HEK293 (cell line): ENCODE data around the gene MECP2.

Source experiments
- PRDM1 ChIP-seq: fragments of 450-650 bp; formaldehyde crosslinking; IDR thresholded peaks from 2 replicates; pipeline ENCODE4; 2016; ENCODE audit warnings: missing biosample characterization, missing genetic modification characterization
- ZNF112 ChIP-seq: fragments of 450-650 bp; formaldehyde crosslinking; IDR thresholded peaks from 2 replicates; pipeline ENCODE4 v1.5.0; 2017; ENCODE audit warnings: missing biosample characterization, missing genetic modification characterization
- ZNF24 ChIP-seq: fragments of 450-650 bp; formaldehyde crosslinking; IDR thresholded peaks from 2 replicates; pipeline ENCODE4 v1.5.1; 2016; ENCODE audit warnings: missing biosample characterization, missing genetic modification characterization
- ZNF311 ChIP-seq: fragments of 450-650 bp; formaldehyde crosslinking; IDR thresholded peaks from 2 replicates; pipeline ENCODE4 v1.5.1; 2017; ENCODE audit warnings: missing biosample characterization, missing genetic modification characterization, borderline replicate concordance
- ZNF335 ChIP-seq: fragments of 450-650 bp; formaldehyde crosslinking; conservative IDR thresholded peaks from 2 replicates; pipeline ENCODE4 v1.5.1; 2016; ENCODE audit warnings: missing biosample characterization, missing genetic modification characterization
- ZNF404 ChIP-seq: fragments of 450-650 bp; formaldehyde crosslinking; IDR thresholded peaks from 2 replicates; pipeline ENCODE4 v1.5.1; 2017; ENCODE audit warnings: missing biosample characterization, missing genetic modification characterization
- ZNF426 ChIP-seq: fragments of 450-650 bp; formaldehyde crosslinking; IDR thresholded peaks from 2 replicates; pipeline ENCODE4 v1.5.1; 2017; ENCODE audit warnings: missing biosample characterization, missing genetic modification characterization, mild to moderate bottlenecking, inconsistent platforms, moderate library complexity
- ZNF48 ChIP-seq: fragments of 450-650 bp; formaldehyde crosslinking; IDR thresholded peaks from 2 replicates; pipeline ENCODE4 v1.5.1; 2016; ENCODE audit warnings: missing biosample characterization, missing genetic modification characterization
- TF ChIP-seq, protein P1 (sequence below): IDR thresholded peaks from 2 replicates; pipeline ENCODE4 v1.6.1; 2011; ENCODE audit warnings: mild to moderate bottlenecking, low read depth, low read length, borderline replicate concordance
- TF ChIP-seq, protein P2 (sequence below): fragments of 450-650 bp; formaldehyde crosslinking; IDR thresholded peaks from 2 replicates; pipeline ENCODE4 v1.5.1; 2016; ENCODE audit warnings: missing biosample characterization, missing genetic modification characterization
- TF ChIP-seq, protein P3 (sequence below): fragments of 450-650 bp; formaldehyde crosslinking; IDR thresholded peaks from 2 replicates; pipeline ENCODE4 v1.5.1; 2016; ENCODE audit warnings: missing biosample characterization, missing genetic modification characterization, low read depth
- TF ChIP-seq, protein P4 (sequence below): fragments of 450-650 bp; formaldehyde crosslinking; IDR thresholded peaks from 2 replicates; pipeline ENCODE4 v1.5.1; 2016; ENCODE audit warnings: missing biosample characterization, missing genetic modification characterization

DNA sequence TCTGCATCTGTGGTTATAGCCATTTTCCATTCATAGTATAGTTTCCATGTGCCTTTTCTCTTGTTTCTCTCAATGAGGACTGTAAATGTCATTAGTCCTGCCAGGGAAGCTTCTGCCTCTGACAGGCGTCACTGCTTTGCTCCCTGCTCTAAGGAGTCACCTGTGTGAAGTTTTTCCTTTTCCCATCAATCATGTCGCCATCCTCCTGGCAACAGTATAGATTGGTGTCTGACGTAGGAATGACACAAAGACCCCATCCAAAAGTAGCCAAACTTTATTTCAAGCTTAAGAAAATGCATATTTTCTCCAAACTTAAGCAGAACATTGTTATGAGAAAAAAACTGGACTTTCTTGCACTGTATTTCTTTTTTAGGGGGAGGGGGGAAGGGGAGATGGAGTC lies 23.1 kb upstream of the MECP2 start:
- TF ChIP-seq ZNF311 (tag by site-specific recombination) (no peak), ZNF24 (tag by site-specific recombination) (no peak), ZNF335 (tag by site-specific recombination) (no peak), ZNF48 (no peak), ZNF404 (tag by site-specific recombination) (no peak), ZNF112 (tag by site-specific recombination) (no peak), ZNF426 (tag by site-specific recombination) (no peak), PRDM1 (tag by site-specific recombination) (no peak)
- TF ChIP-seq, protein P1, sequence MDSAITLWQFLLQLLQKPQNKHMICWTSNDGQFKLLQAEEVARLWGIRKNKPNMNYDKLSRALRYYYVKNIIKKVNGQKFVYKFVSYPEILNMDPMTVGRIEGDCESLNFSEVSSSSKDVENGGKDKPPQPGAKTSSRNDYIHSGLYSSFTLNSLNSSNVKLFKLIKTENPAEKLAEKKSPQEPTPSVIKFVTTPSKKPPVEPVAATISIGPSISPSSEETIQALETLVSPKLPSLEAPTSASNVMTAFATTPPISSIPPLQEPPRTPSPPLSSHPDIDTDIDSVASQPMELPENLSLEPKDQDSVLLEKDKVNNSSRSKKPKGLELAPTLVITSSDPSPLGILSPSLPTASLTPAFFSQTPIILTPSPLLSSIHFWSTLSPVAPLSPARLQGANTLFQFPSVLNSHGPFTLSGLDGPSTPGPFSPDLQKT, result no peak
- TF ChIP-seq, protein P2, sequence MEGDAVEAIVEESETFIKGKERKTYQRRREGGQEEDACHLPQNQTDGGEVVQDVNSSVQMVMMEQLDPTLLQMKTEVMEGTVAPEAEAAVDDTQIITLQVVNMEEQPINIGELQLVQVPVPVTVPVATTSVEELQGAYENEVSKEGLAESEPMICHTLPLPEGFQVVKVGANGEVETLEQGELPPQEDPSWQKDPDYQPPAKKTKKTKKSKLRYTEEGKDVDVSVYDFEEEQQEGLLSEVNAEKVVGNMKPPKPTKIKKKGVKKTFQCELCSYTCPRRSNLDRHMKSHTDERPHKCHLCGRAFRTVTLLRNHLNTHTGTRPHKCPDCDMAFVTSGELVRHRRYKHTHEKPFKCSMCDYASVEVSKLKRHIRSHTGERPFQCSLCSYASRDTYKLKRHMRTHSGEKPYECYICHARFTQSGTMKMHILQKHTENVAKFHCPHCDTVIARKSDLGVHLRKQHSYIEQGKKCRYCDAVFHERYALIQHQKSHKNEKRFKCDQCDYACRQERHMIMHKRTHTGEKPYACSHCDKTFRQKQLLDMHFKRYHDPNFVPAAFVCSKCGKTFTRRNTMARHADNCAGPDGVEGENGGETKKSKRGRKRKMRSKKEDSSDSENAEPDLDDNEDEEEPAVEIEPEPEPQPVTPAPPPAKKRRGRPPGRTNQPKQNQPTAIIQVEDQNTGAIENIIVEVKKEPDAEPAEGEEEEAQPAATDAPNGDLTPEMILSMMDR (tag by site-specific recombination), result no peak
- TF ChIP-seq, protein P3, sequence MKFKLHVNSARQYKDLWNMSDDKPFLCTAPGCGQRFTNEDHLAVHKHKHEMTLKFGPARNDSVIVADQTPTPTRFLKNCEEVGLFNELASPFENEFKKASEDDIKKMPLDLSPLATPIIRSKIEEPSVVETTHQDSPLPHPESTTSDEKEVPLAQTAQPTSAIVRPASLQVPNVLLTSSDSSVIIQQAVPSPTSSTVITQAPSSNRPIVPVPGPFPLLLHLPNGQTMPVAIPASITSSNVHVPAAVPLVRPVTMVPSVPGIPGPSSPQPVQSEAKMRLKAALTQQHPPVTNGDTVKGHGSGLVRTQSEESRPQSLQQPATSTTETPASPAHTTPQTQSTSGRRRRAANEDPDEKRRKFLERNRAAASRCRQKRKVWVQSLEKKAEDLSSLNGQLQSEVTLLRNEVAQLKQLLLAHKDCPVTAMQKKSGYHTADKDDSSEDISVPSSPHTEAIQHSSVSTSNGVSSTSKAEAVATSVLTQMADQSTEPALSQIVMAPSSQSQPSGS (tag by site-specific recombination), result no peak
- TF ChIP-seq, protein P4, sequence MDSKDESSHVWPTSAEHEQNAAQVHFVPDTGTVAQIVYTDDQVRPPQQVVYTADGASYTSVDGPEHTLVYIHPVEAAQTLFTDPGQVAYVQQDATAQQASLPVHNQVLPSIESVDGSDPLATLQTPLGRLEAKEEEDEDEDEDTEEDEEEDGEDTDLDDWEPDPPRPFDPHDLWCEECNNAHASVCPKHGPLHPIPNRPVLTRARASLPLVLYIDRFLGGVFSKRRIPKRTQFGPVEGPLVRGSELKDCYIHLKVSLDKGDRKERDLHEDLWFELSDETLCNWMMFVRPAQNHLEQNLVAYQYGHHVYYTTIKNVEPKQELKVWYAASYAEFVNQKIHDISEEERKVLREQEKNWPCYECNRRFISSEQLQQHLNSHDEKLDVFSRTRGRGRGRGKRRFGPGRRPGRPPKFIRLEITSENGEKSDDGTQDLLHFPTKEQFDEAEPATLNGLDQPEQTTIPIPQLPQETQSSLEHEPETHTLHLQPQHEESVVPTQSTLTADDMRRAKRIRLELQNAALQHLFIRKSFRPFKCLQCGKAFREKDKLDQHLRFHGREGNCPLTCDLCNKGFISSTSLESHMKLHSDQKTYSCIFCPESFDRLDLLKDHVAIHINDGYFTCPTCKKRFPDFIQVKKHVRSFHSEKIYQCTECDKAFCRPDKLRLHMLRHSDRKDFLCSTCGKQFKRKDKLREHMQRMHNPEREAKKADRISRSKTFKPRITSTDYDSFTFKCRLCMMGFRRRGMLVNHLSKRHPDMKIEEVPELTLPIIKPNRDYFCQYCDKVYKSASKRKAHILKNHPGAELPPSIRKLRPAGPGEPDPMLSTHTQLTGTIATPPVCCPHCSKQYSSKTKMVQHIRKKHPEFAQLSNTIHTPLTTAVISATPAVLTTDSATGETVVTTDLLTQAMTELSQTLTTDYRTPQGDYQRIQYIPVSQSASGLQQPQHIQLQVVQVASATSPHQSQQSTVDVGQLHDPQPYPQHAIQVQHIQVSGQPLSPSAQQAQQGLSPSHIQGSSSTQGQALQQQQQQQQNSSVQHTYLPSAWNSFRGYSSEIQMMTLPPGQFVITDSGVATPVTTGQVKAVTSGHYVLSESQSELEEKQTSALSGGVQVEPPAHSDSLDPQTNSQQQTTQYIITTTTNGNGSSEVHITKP (tag by site-specific recombination), result no peak
